ENCODE results near the gene ZNF566. TPM values are rescaled to one million over a fixed set of nuclear protein-coding genes. Genes with fewer than 3 reads are reported as not detected.

Gene ZNF566
- total RNA-seq, 2 donors from 2014 or later = 9.6 to 20.7 TPM

Other genes starting within 250 kb of the ZNF566 start
- 1 to 10 TPM; 5.2 to 7.2 TPM for gene ZFP14, start 110.4 kb downstream of the ZNF566 start, total RNA-seq
- 1 to 10 TPM; 4.3 to 6.3 TPM for gene ZFP82, start 70.9 kb downstream of the ZNF566 start, total RNA-seq
- gene ZNF260, start 38.7 kb upstream of the ZNF566 start, total RNA-seq = 10 to 100 TPM in 1 of 2 donors, 1 to 10 TPM in 1; 6.2 to 11.9 TPM
- 10 to 100 TPM in 1 of 2 donors, 1 to 10 TPM in 1; 8.4 to 13.5 TPM for gene ZNF529, start 83.7 kb upstream of the ZNF566 start, total RNA-seq
- 10 to 100 TPM in 1 of 2 donors, 1 to 10 TPM in 1; 9.6 to 10.9 TPM for gene ZNF382, start 115.8 kb upstream of the ZNF566 start, total RNA-seq
- 10 to 100 TPM in 1 of 2 donors, 1 to 10 TPM in 1; 8.3 to 10.3 TPM for gene ZNF461, start 177.3 kb upstream of the ZNF566 start, total RNA-seq
- 10 to 100 TPM; 10.4 to 10.9 TPM for gene ZNF567, start 198.1 kb upstream of the ZNF566 start, total RNA-seq

Measured in prostate gland (tissue), 2 donors.